H1 (cell line): ENCODE results near the gene GTF2IRD1. TPM values are rescaled to one million over a fixed set of nuclear protein-coding genes. Genes with fewer than 3 reads are reported as not detected.
"Not testable (repeated sequence)": the region's sequence is repeated elsewhere in the genome, so short reads cannot be mapped to it uniquely, and the experiment has no call there.

ENCODE experiments used
- CTCF ChIA-PET: fragments of 300-600 bp; sonication (Branson Sonifier 250); formaldehyde crosslinking; loops from one replicate; lab custom pipeline; 2021; ENCODE audit not compliant: partially characterized antibody; lab: Charles Lee
- POLR2A ChIA-PET: fragments of 300-600 bp; sonication (Branson Sonifier 250); formaldehyde crosslinking; loops from one replicate; lab custom pipeline; 2021; ENCODE audit warnings: inconsistent platforms; ENCODE audit not compliant: partially characterized antibody; lab: Charles Lee
- DNase-seq, 2 experiments: peaks; one replicate each; pipeline versions ENCODE4 v3.0.0 to v3.0.0-alpha.2; 2010 to 2022; ENCODE audit warnings: low spot score in 2 of 2, low read depth in 1 of 2, mixed read lengths in 1 of 2
- FAIRE-seq: peaks from 2 replicates; lab custom pipeline; 2011; peaks lifted over from hg19 to GRCh38; lab: Jason Lieb, UNC
- H2AFZ ChIP-seq: 2 replicates; pipeline ENCODE4 v1.8.1; 2012; ENCODE audit warnings: low read length, inconsistent platforms
- H2AK5ac ChIP-seq: 2 replicates; pipeline ENCODE4 v1.6.1; 2013; ENCODE audit warnings: low read depth, low read length
- H2BK120ac ChIP-seq: replicated peaks from 2 replicates; pipeline ENCODE3; 2013; ENCODE audit warnings: low read depth, low read length, inconsistent platforms
- H2BK12ac ChIP-seq: 2 replicates; pipeline ENCODE4 v1.6.1; 2013; ENCODE audit warnings: low read depth, low read length
- H2BK15ac ChIP-seq: 2 replicates; pipeline ENCODE4 v1.6.1; 2013; ENCODE audit warnings: low read length
- H2BK20ac ChIP-seq: 2 replicates; pipeline ENCODE4 v1.6.1; 2013; ENCODE audit warnings: low read length
- H2BK5ac ChIP-seq: 2 replicates; pipeline ENCODE4 v1.6.1; 2013; ENCODE audit warnings: low read depth, low read length
- H3K14ac ChIP-seq: 2 replicates; pipeline ENCODE4 v1.6.1; 2013; ENCODE audit warnings: inconsistent platforms; ENCODE audit not compliant: insufficient read length
- H3K18ac ChIP-seq: 2 replicates; pipeline ENCODE4 v1.6.1; 2013; ENCODE audit warnings: low read length; ENCODE audit errors: extremely low read depth
- H3K23ac ChIP-seq: 2 replicates; pipeline ENCODE4 v1.6.1; 2013; ENCODE audit warnings: inconsistent platforms; ENCODE audit not compliant: insufficient read length
- H3K23me2 ChIP-seq: 2 replicates; pipeline ENCODE4 v1.6.1; 2013; ENCODE audit warnings: low read depth, low read length
- H3K27ac ChIP-seq: 2 replicates; pipeline ENCODE4 v1.6.1; 2011; ENCODE audit warnings: low read depth, low read length, inconsistent platforms
- H3K27me3 ChIP-seq, 4 experiments: replicated peaks in 1 of 4; 1 replicate in 1 of 4; 2 replicates in 3 of 4; pipeline versions ENCODE4 v1.6.1 to v1.8.1; 2011 to 2013; ENCODE audit warnings: low read length in 3 of 4, mild to moderate bottlenecking in 3 of 4, inconsistent platforms in 2 of 4, mixed read lengths in 2 of 4, moderate library complexity in 1 of 4; ENCODE audit not compliant: control insufficient read depth in 3 of 4, insufficient read depth in 3 of 4; ENCODE audit errors: extremely low read depth in 1 of 4
- H3K36me3 ChIP-seq, 4 experiments: 2 replicates each; pipeline versions ENCODE4 v1.6.1 to v1.8.1; 2011 to 2013; ENCODE audit warnings: mild to moderate bottlenecking in 4 of 4, low read length in 3 of 4, moderate library complexity in 2 of 4, control low read depth in 1 of 4, inconsistent platforms in 1 of 4; ENCODE audit not compliant: insufficient read depth in 4 of 4, control insufficient read depth in 2 of 4
- H3K4ac ChIP-seq: replicated peaks from 2 replicates; pipeline ENCODE3; 2013; ENCODE audit warnings: low read length, low read depth, mixed read lengths, inconsistent platforms; ENCODE audit not compliant: insufficient read length
- H3K4me1 ChIP-seq, 4 experiments: replicated peaks in 1 of 4; 1 replicate in 1 of 4; 2 replicates in 3 of 4; pipeline versions ENCODE4 v1.6.1 to v1.8.1; 2011 to 2013; ENCODE audit warnings: low read length in 3 of 4, inconsistent platforms in 2 of 4, mixed read lengths in 1 of 4; ENCODE audit not compliant: insufficient read depth in 4 of 4, control insufficient read depth in 3 of 4
- H3K4me2 ChIP-seq, 2 experiments: 2 replicates each; pipeline versions ENCODE4 v1.6.1 to v1.8.1; 2011 to 2013; ENCODE audit warnings: low read depth in 2 of 2, low read length in 2 of 2, control low read depth in 1 of 2, inconsistent platforms in 1 of 2, mild to moderate bottlenecking in 1 of 2; ENCODE audit not compliant: insufficient read depth in 1 of 2
- H3K4me3 ChIP-seq, 4 experiments: fragments of 200-600, 300-600 bp in 1 of 4; sonication (generic), shearing (Covaris generic), sonication (Bioruptor Twin) in 1 of 4; 2 replicates each; pipeline versions ENCODE4 v1.5.1 to v1.8.1; 2011 to 2016; ENCODE audit warnings: low read length in 4 of 4, low read depth in 3 of 4, control low read depth in 2 of 4, inconsistent platforms in 2 of 4, mild to moderate bottlenecking in 2 of 4, mixed read lengths in 1 of 4, moderate library complexity in 1 of 4; ENCODE audit not compliant: insufficient read depth in 2 of 4; ENCODE audit errors: extremely low read depth in 1 of 4
- H3K56ac ChIP-seq: replicated peaks from 2 replicates; pipeline ENCODE3; 2013; ENCODE audit warnings: low read depth, mild to moderate bottlenecking, mixed read lengths, low read length, inconsistent platforms; ENCODE audit not compliant: insufficient read length
- H3K79me1 ChIP-seq: 2 replicates; pipeline ENCODE4 v1.6.1; 2013; ENCODE audit warnings: low read depth, low read length, control low read depth
- H3K79me2 ChIP-seq, 2 experiments: 2 replicates each; pipeline versions ENCODE4 v1.6.1 to v1.8.1; 2012 to 2013; ENCODE audit warnings: low read length in 2 of 2, mild to moderate bottlenecking in 2 of 2, inconsistent platforms in 1 of 2; ENCODE audit not compliant: insufficient read depth in 2 of 2, control insufficient read depth in 1 of 2
- H3K9ac ChIP-seq, 4 experiments: replicated peaks in 1 of 4; 1 replicate in 1 of 4; 2 replicates in 3 of 4; pipeline versions ENCODE4 v1.6.1 to v1.8.1; 2011 to 2013; ENCODE audit warnings: low read depth in 3 of 4, low read length in 3 of 4, control low read depth in 2 of 4, mild to moderate bottlenecking in 2 of 4, moderate library complexity in 2 of 4, inconsistent platforms in 1 of 4; ENCODE audit errors: extremely low read depth in 1 of 4
- H3K9me3 ChIP-seq, 2 experiments: 2 replicates each; pipeline versions ENCODE4 v1.6.1 to v1.8.1; 2012 to 2013; ENCODE audit warnings: mild to moderate bottlenecking in 2 of 2, moderate library complexity in 2 of 2, control low read depth in 1 of 2, inconsistent platforms in 1 of 2, low read depth in 1 of 2, low read length in 1 of 2, mixed read lengths in 1 of 2; ENCODE audit not compliant: insufficient read depth in 2 of 2
- H4K20me1 ChIP-seq, 2 experiments: replicated peaks in 1 of 2; 2 replicates each; pipeline versions ENCODE3 to v1.8.1; 2011 to 2013; ENCODE audit warnings: inconsistent platforms in 2 of 2, low read length in 2 of 2, mild to moderate bottlenecking in 1 of 2; ENCODE audit not compliant: insufficient read depth in 2 of 2, control insufficient read depth in 1 of 2
- H4K5ac ChIP-seq: 2 replicates; pipeline ENCODE4 v1.6.1; 2013; ENCODE audit warnings: low read length, low read depth, mixed read lengths, inconsistent platforms; ENCODE audit not compliant: insufficient read length
- H4K8ac ChIP-seq: 2 replicates; pipeline ENCODE4 v1.8.0; 2013; ENCODE audit warnings: mild to moderate bottlenecking, moderate library complexity, low read length, inconsistent platforms; ENCODE audit not compliant: insufficient read depth; ENCODE audit errors: extremely low read depth
- H4K91ac ChIP-seq: replicated peaks from 2 replicates; pipeline ENCODE3; 2013; ENCODE audit warnings: low read length, mixed read lengths, inconsistent platforms; ENCODE audit not compliant: insufficient read length
- GABPA ChIP-seq: IDR thresholded peaks from 2 replicates; pipeline ENCODE4 v1.6.1; 2011; ENCODE audit warnings: mild to moderate bottlenecking, low read length, moderate library complexity, borderline replicate concordance; ENCODE audit not compliant: insufficient read depth
- POLR2A ChIP-seq, 2 experiments: IDR thresholded peaks; 1 replicate in 1 of 2; 2 replicates in 1 of 2; pipeline ENCODE4 v1.6.1; 2011; ENCODE audit warnings: low read depth in 2 of 2, low read length in 2 of 2, mild to moderate bottlenecking in 2 of 2; ENCODE audit errors: control extremely low read depth in 1 of 2
- WGBS, 2 experiments: shearing (Covaris generic) in 1 of 2; methylation state at CpG; one replicate each; pipeline versions ENCODE4 v1.1.6 to v1.1.7; 2013 to 2015; ENCODE audit warnings: low lambda C conversion rate in 2 of 2, mixed read lengths in 2 of 2, inconsistent platforms in 1 of 2, low coverage in 1 of 2, missing lambda C conversion rate in 1 of 2; ENCODE audit not compliant: insufficient replicate concordance in 2 of 2, insufficient coverage in 1 of 2, insufficient read length in 1 of 2; ENCODE audit errors: extremely low coverage in 1 of 2, missing lambda C conversion rate in 1 of 2; 5-methylcytosine and 5-hydroxymethylcytosine counted together
- polyA plus RNA-seq, 7 experiments: library from polyadenylated mRNA; depleted of rRNA in 3 of 7; stranded (reverse) in 5 of 7; unstranded in 2 of 7; fragments of >200 nt in 5 of 7; fragments of 200-250 nt in 2 of 7; gene quantifications; 1 replicate in 5 of 7; 2 replicates in 1 of 7; 4 replicates in 1 of 7; pipeline versions ENCODE4 v1.2.1 to v1.2.3, GENCODE V29; 2011 to 2013; ENCODE audit warnings: missing spikeins in 2 of 7, mixed read lengths in 2 of 7
- total RNA-seq: library from RNA; stranded (reverse); fragmentation: NEBNext Ultra II Directional; extraction: Animal tissue kit (Norgen Biotek cat#: 25700); gene quantifications from 2 replicates; pipeline ENCODE4 v1.2.1, GENCODE V29; 2021

GTF2IRD1 gene
- total and polyA plus RNA-seq, 2 of the 8 experiments (the other 6 are each of a cell fraction or from before 2014, with no cell fraction given) = 27.4 to 45.4 TPM

GRCh38 chr7:74637745-74638144 lies 184.0 kb downstream of the GTF2IRD1 start:
- Histone ChIP-seq H2AK5ac (no peak overlapping the region), H4K8ac (no peak overlapping the region), H2AFZ (no peak overlapping the region), H4K20me1 (no peaks in the 10 kb centered on the region), H2BK12ac (no peak overlapping the region), H3K79me1 (no peaks in the 10 kb centered on the region), H3K27me3 (no peaks in the 10 kb centered on the region), H3K4me2 (no peak overlapping the region), H4K91ac (no peak overlapping the region), H3K14ac (no peak overlapping the region), H3K23ac (no peak overlapping the region), H2BK5ac (no peak overlapping the region), H3K4me1 (no peaks in the 10 kb centered on the region), H4K5ac (no peak overlapping the region), H3K23me2 (no peaks in the 10 kb centered on the region), H3K18ac (no peak overlapping the region), H3K9ac (no peak overlapping the region), H3K27ac (no peak overlapping the region), H3K56ac (no peak overlapping the region), H2BK15ac (no peak overlapping the region), H3K36me3 (no peaks in the 10 kb centered on the region), H3K9me3 (no peaks in the 10 kb centered on the region), H3K4ac (no peak overlapping the region), H3K4me3 (no peak overlapping the region), H2BK120ac (no peak overlapping the region), H2BK20ac (peak overlapping the region; percentile 95; the same call in 1 of the 2 replicates), H3K79me2 (no peaks in the 10 kb centered on the region)
- TF ChIP-seq GABPA (no peak), POLR2A (IDR thresholded peaks at IDR 0.05; ENCODE audit: control extremely low read depth in 1 of 2, low read depth in 2 of 2, low read length in 2 of 2) (no peak)
- no peak for DNase-seq
- ChIA-PET CTCF (no interaction called here), POLR2A (interaction anchor here (2.0 to 2.6 kb wide), 2 partner anchors 10 to 20 kb away, joined by 5 to 9 read pairs; partner anchors contain the start of gene GTF2I)
- no peak for FAIRE-seq
- WGBS, 2 experiments = 94% methylated on average over 7 of the region's 7 CpGs; no CpG with 5 or more reads in 1 of the 2 experiments

- H3K27me3 ChIP-seq, FAIRE-seq, H3K14ac ChIP-seq, H2BK5ac ChIP-seq, H3K9me3 ChIP-seq, H4K8ac ChIP-seq, H3K4ac ChIP-seq, H3K36me3 ChIP-seq, H3K4me1 ChIP-seq, CTCF ChIA-PET, H2BK120ac ChIP-seq, H4K20me1 ChIP-seq, H3K18ac ChIP-seq, H4K91ac ChIP-seq, H3K23ac ChIP-seq, H3K27ac ChIP-seq, DNase-seq, H3K9ac ChIP-seq, H3K56ac ChIP-seq, H2BK15ac ChIP-seq, H4K5ac ChIP-seq, H3K4me3 ChIP-seq, H2BK12ac ChIP-seq, H3K79me1 ChIP-seq, H3K23me2 ChIP-seq, H2AFZ ChIP-seq, H2AK5ac ChIP-seq, H3K79me2 ChIP-seq: not testable (repeated sequence)
- 60% methylated on average over 10 of the region's 11 CpGs; no CpG with 5 or more reads in 1 of the 2 experiments for WGBS, 2 experiments
- Histone ChIP-seq H3K4me2 (peak overlapping the region; percentile 21 to 60; a peak in 2 of 4 replicates), H2BK20ac (peak overlapping the region; percentile 90)
- POLR2A ChIA-PET = interaction anchor here (1.3 to 2.1 kb wide), 2 partner anchors 9 to 24 kb away, joined by 3 to 5 read pairs; no protein-coding TSS in a partner anchor
These were observed 196.3 kb downstream of the GTF2IRD1 start for GRCh38 chr7:74650055-74650454.
